KMS-11 (cell line): ENCODE data around the gene ANGPTL2.

Experiments used
- H2AFZ ChIP-seq: fragments of 200-600 bp; sonication (generic); 2 replicates; pipeline ENCODE4 v1.6.1; 2016; ENCODE audit warnings: antibody characterized with exemption, mixed run types, low read depth
- H3K27ac ChIP-seq: fragments of 200-600 bp; sonication (generic); 2 replicates; pipeline ENCODE4 v1.6.1; 2016; ENCODE audit warnings: mild to moderate bottlenecking, mixed run types
- H3K27me3 ChIP-seq: fragments of 200-600 bp; sonication (generic); 2 replicates; pipeline ENCODE4 v1.6.1; 2017; ENCODE audit warnings: mild to moderate bottlenecking, low read depth, mixed run types, moderate library complexity; ENCODE audit not compliant: insufficient read depth
- H3K36me3 ChIP-seq: fragments of 200-600 bp; sonication (generic); 2 replicates; pipeline ENCODE4 v1.6.1; 2017; ENCODE audit warnings: mild to moderate bottlenecking, mixed run types; ENCODE audit not compliant: insufficient read depth
- H3K4me1 ChIP-seq: fragments of 200-600 bp; sonication (generic); 2 replicates; pipeline ENCODE4 v1.6.1; 2016; ENCODE audit warnings: mild to moderate bottlenecking, low read depth, mixed run types; ENCODE audit not compliant: poor library complexity, severe bottlenecking
- H3K4me2 ChIP-seq: fragments of 200-600 bp; sonication (generic); 2 replicates; pipeline ENCODE4 v1.7.0; 2016; ENCODE audit warnings: mild to moderate bottlenecking, mixed run types
- H3K4me3 ChIP-seq: fragments of 200-600 bp; sonication (generic); IDR thresholded peaks from 2 replicates; pipeline ENCODE4 v1.6.1; 2017; ENCODE audit warnings: low read depth, low read length, mixed read lengths; ENCODE audit not compliant: insufficient read depth
- H3K79me2 ChIP-seq: fragments of 200-600 bp; sonication (generic); 2 replicates; pipeline ENCODE4 v1.6.1; 2016; ENCODE audit warnings: low read depth, mixed run types; ENCODE audit not compliant: insufficient read depth
- H3K9ac ChIP-seq: fragments of 200-600 bp; sonication (generic); 2 replicates; pipeline ENCODE4 v1.6.1; 2016; ENCODE audit warnings: mild to moderate bottlenecking, mixed run types
- H4K20me1 ChIP-seq: fragments of 200-600 bp; sonication (generic); 2 replicates; pipeline ENCODE4 v1.6.1; 2016; ENCODE audit warnings: mild to moderate bottlenecking, mixed run types; ENCODE audit not compliant: insufficient read depth
- CTCF ChIP-seq: fragments of 200-600 bp; sonication (generic); conservative IDR thresholded peaks from 2 replicates; pipeline ENCODE4 v1.6.1; 2017; ENCODE audit warnings: low read depth, mild to moderate bottlenecking, antibody characterized with exemption, low read length, moderate library complexity, mixed read lengths

The ANGPTL2 gene

DNA sequence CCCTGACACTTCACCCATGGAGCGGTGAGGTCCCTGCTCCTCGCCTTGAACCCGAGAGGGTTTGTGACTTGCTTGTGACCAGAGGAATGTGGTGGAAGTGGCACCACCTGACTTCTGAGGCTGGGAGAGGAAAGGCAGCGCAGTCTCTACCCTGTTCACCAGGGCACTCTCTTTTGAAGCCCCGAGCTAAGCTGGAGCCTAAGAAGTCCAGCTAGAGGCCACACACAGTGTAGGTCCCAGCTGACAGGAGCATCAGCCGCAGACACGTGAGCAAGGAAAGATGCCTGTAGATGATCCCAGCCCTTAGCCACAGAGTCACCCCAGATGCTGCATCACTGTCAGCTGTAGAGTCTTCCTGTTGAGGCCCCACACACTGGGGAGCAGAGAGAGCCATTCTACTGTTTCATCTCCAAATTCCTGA lies 1.7 kb upstream of the ANGPTL2 start:
- TF ChIP-seq CTCF: no peak
- no peak overlapping the region for H3K4me3 ChIP-seq
- H3K4me1 ChIP-seq: no peaks in the 10 kb centered on the region
- no peaks in the 10 kb centered on the region for H4K20me1 ChIP-seq
- H3K36me3 ChIP-seq: no peaks in the 10 kb centered on the region
- H3K27me3 ChIP-seq: no peaks in the 10 kb centered on the region
- H3K27ac ChIP-seq: no peak overlapping the region
- H3K4me2 ChIP-seq: no peak overlapping the region
- H3K79me2 ChIP-seq: no peaks in the 10 kb centered on the region
- no peak overlapping the region for H3K9ac ChIP-seq
- H2AFZ ChIP-seq: no peak overlapping the region

GRCh38 chr9:127123064-127123890 lies 842 bp upstream of the ANGPTL2 start:
- H3K79me2 ChIP-seq: no peaks in the 10 kb centered on the region
- H4K20me1 ChIP-seq: no peaks in the 10 kb centered on the region
- no peaks in the 10 kb centered on the region for H3K27me3 ChIP-seq
- H3K9ac ChIP-seq: no peak overlapping the region
- TF ChIP-seq CTCF: no peak
- no peaks in the 10 kb centered on the region for H3K36me3 ChIP-seq
- no peak overlapping the region for H3K27ac ChIP-seq
- H3K4me2 ChIP-seq: no peak overlapping the region
- H3K4me3 ChIP-seq: no peak overlapping the region
- H2AFZ ChIP-seq: no peak overlapping the region
- H3K4me1 ChIP-seq: no peaks in the 10 kb centered on the region

DNA sequence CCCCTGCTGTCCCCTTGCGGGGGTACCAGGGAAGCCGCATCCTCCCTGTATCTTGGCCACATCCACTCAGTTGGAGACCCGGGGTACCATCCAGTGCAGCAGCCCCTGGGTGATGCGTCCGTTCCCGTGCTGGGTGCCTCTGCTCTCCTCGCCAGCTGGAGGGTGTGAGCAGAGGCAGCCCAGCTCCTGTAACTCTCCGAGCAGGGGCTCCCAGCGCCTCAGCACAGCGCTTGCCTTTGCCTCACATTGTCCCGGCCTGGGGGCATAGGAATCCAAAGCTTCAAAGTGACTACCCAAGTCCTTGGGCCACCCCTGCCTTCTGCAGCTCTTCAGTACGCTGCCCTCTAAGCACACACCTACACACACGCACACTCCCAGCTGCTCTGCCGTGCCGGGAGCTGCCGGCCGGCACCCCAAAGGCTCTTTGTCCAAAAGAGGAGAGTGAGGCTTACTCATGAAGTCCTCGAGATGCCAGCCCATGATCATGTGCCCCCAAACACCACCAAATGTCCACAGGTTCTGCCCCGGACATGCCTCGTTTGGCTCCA lies 733 bp downstream of the ANGPTL2 start:
- H3K27me3 ChIP-seq: no peaks in the 10 kb centered on the region
- H2AFZ ChIP-seq: no peak overlapping the region
- no peak overlapping the region for H3K27ac ChIP-seq

GRCh38 chr9:127119320-127119709 lies 3.1 kb downstream of the ANGPTL2 start:
- Histone ChIP-seq H2AFZ (no peak overlapping the region), H3K27me3 (no peaks in the 10 kb centered on the region), H3K36me3 (no peaks in the 10 kb centered on the region), H3K4me1 (no peaks in the 10 kb centered on the region), H3K4me2 (no peak overlapping the region), H4K20me1 (no peaks in the 10 kb centered on the region), H3K9ac (no peak overlapping the region), H3K27ac (no peak overlapping the region), H3K79me2 (no peaks in the 10 kb centered on the region), H3K4me3 (no peak overlapping the region)
- no peak for TF ChIP-seq CTCF

More for the DNA sequence above, 733 bp downstream of the ANGPTL2 start:
- no peak for TF ChIP-seq CTCF
- no peak overlapping the region for H3K9ac ChIP-seq
- no peaks in the 10 kb centered on the region for H3K79me2 ChIP-seq
- no peaks in the 10 kb centered on the region for H3K4me1 ChIP-seq
- H3K4me2 ChIP-seq: no peak overlapping the region
- H4K20me1 ChIP-seq: no peaks in the 10 kb centered on the region
- H3K4me3 ChIP-seq: no peak overlapping the region
- H3K36me3 ChIP-seq: no peaks in the 10 kb centered on the region
